Neural cell (in vitro differentiated cells): Measurements from ENCODE around the gene PDE10A. TPM values are rescaled to one million over a fixed set of nuclear protein-coding genes. Genes with fewer than 3 reads are reported as not detected.

Experiments used
- H2AFZ ChIP-seq: fragments of 200-600, 300-800 bp; sonication (generic), shearing (Covaris generic); 2 replicates; pipeline ENCODE4 v1.6.0; 2014; ENCODE audit warnings: low read depth, mild to moderate bottlenecking, antibody characterized with exemption, low read length, moderate library complexity
- H3F3A ChIP-seq: fragments of 200-600 bp; shearing (Covaris generic); 2 replicates; pipeline ENCODE4 v1.6.1; 2016; ENCODE audit warnings: mild to moderate bottlenecking, moderate library complexity, mixed read lengths, antibody characterized with exemption, low read length; ENCODE audit not compliant: insufficient read depth, poor library complexity, severe bottlenecking
- H3K27ac ChIP-seq: fragments of 200-600, 300-800 bp; sonication (generic), shearing (Covaris generic); 2 replicates; pipeline ENCODE4 v1.5.1; 2014; ENCODE audit warnings: mild to moderate bottlenecking, low read length, moderate library complexity
- H3K27me3 ChIP-seq: fragments of 300-800, 200-600 bp; sonication (generic), shearing (Covaris generic); 2 replicates; pipeline ENCODE4 v1.6.0; 2014; ENCODE audit warnings: mild to moderate bottlenecking, low read depth, low read length, moderate library complexity; ENCODE audit not compliant: insufficient read depth
- H3K36me3 ChIP-seq: fragments of 300-800, 200-600 bp; sonication (generic), shearing (Covaris generic); 2 replicates; pipeline ENCODE4 v1.5.1; 2014; ENCODE audit warnings: mild to moderate bottlenecking, antibody characterized with exemption, low read length, moderate library complexity; ENCODE audit not compliant: insufficient read depth
- H3K4me2 ChIP-seq: fragments of 300-800, 200-600 bp; sonication (generic), shearing (Covaris generic); 2 replicates; pipeline ENCODE4 v1.6.0; 2014; ENCODE audit warnings: mild to moderate bottlenecking, low read length
- H3K4me3 ChIP-seq: fragments of 300-800, 200-600 bp; sonication (generic), shearing (Covaris generic); 2 replicates; pipeline ENCODE4 v1.5.1; 2014; ENCODE audit warnings: mild to moderate bottlenecking, low read length, moderate library complexity
- H3K79me2 ChIP-seq: fragments of 200-600 bp; shearing (Covaris generic); replicated peaks from 2 replicates; pipeline ENCODE4 v1.6.0; 2014; ENCODE audit warnings: mild to moderate bottlenecking, low read length, moderate library complexity; ENCODE audit not compliant: insufficient read depth
- H3K9ac ChIP-seq: fragments of 300-800, 200-600 bp; sonication (generic), shearing (Covaris generic); 2 replicates; pipeline ENCODE4 v1.6.1; 2016; ENCODE audit warnings: mild to moderate bottlenecking, low read length, mixed read lengths
- H3K9me2 ChIP-seq: fragments of 200-600 bp; shearing (Covaris generic); 2 replicates; pipeline ENCODE4 v1.6.1; 2016; ENCODE audit warnings: mild to moderate bottlenecking, low read length, mixed read lengths; ENCODE audit not compliant: insufficient read depth
- H3K9me3 ChIP-seq: fragments of 200-600, 300-800 bp; sonication (generic), shearing (Covaris generic); 2 replicates; pipeline ENCODE4 v1.6.1; 2016; ENCODE audit warnings: mild to moderate bottlenecking, mixed run types, low read length, moderate library complexity, mixed read lengths
- H4K20me1 ChIP-seq: fragments of 200-600 bp; shearing (Covaris generic); 2 replicates; pipeline ENCODE4 v1.6.1; 2016; ENCODE audit warnings: mild to moderate bottlenecking, mixed run types; ENCODE audit not compliant: insufficient read depth
- CTCF ChIP-seq: fragments of 450-650 bp; IDR thresholded peaks from 2 replicates; pipeline ENCODE4 v1.5.1; 2014; ENCODE audit warnings: antibody characterized with exemption, mild to moderate bottlenecking, moderate library complexity; ENCODE audit not compliant: poor library complexity, severe bottlenecking
- EP300 ChIP-seq: fragments of 450-650 bp; conservative IDR thresholded peaks from 2 replicates; pipeline ENCODE4 v1.6.1; 2014; ENCODE audit warnings: antibody characterized with exemption, mild to moderate bottlenecking, moderate library complexity; ENCODE audit not compliant: poor library complexity, severe bottlenecking
- EZH2 ChIP-seq: fragments of 200-600, 300-800 bp; shearing (Covaris generic), sonication (generic); IDR thresholded peaks from 2 replicates; pipeline ENCODE4 v1.6.1; 2014; ENCODE audit warnings: antibody characterized with exemption, low read length, borderline replicate concordance, mild to moderate bottlenecking; ENCODE audit not compliant: insufficient read depth, poor library complexity, severe bottlenecking
- MXI1 ChIP-seq: fragments of 450-650 bp; conservative IDR thresholded peaks from 2 replicates; pipeline ENCODE4 v1.6.1; 2014; ENCODE audit warnings: antibody characterized with exemption, mild to moderate bottlenecking; ENCODE audit not compliant: poor library complexity, severe bottlenecking
- POLR2AphosphoS5 ChIP-seq: IDR thresholded peaks from 2 replicates; pipeline ENCODE4 v1.6.1; 2012
- RAD21 ChIP-seq: fragments of 450-650 bp; conservative IDR thresholded peaks from 2 replicates; pipeline ENCODE4 v1.6.1; 2014; ENCODE audit warnings: antibody characterized with exemption, mild to moderate bottlenecking, moderate library complexity
- REST ChIP-seq: IDR thresholded peaks from 2 replicates; pipeline ENCODE4 v1.6.1; 2012; ENCODE audit warnings: borderline replicate concordance
- SMC3 ChIP-seq: fragments of 450-650 bp; conservative IDR thresholded peaks from 2 replicates; pipeline ENCODE4 v1.6.1; 2014; ENCODE audit warnings: antibody characterized with exemption, mild to moderate bottlenecking, moderate library complexity; ENCODE audit not compliant: poor library complexity
- TAF1 ChIP-seq: IDR thresholded peaks from 2 replicates; pipeline ENCODE4 v1.6.1; 2012; ENCODE audit warnings: low read depth
- polyA plus RNA-seq: library from polyadenylated mRNA; depleted of rRNA; stranded (reverse); fragments of >200 nt; gene quantifications from 2 replicates; pipeline ENCODE4 v1.2.3, GENCODE V29; 2014

Gene PDE10A
- polyA plus RNA-seq, 1 donor from 2014 or later, result 52.4 TPM

- no peak overlapping the region for H3K4me2 ChIP-seq
These were observed 5.9 kb upstream of the PDE10A start for GRCh38 chr6:165668951-165669350.

GRCh38 chr6:165665384-165665672 is 2.3 kb upstream of the PDE10A start:
- H3K4me3 ChIP-seq, result no peak overlapping the region
- H3K27ac ChIP-seq, result no peak overlapping the region
- no peaks in the 10 kb centered on the region for H4K20me1 ChIP-seq
- H3F3A ChIP-seq, result peaks cover 12% of the 10 kb centered on the region
- H3K36me3 ChIP-seq, result no peaks in the 10 kb centered on the region
- H3K9me3 ChIP-seq, result no peaks in the 10 kb centered on the region
- H3K4me2 ChIP-seq, result no peak overlapping the region
- H3K79me2 ChIP-seq, result peaks cover 14% of the 10 kb centered on the region
- H3K27me3 ChIP-seq, result peaks cover 48% of the 10 kb centered on the region
- H3K9ac ChIP-seq, result no peak overlapping the region
- H3K9me2 ChIP-seq, result no peaks in the 10 kb centered on the region
- H2AFZ ChIP-seq, result no peak overlapping the region
- TF ChIP-seq REST, result no peak
- no peak for TF ChIP-seq EP300
- no peak for TF ChIP-seq EZH2
- no peak for TF ChIP-seq TAF1
- TF ChIP-seq MXI1, result no peak
- no peak for TF ChIP-seq SMC3

More at GRCh38 chr6:165668951-165669350, 5.9 kb upstream of the PDE10A start:
- H2AFZ ChIP-seq, result no peak overlapping the region
- no peak overlapping the region for H3K27ac ChIP-seq
- no peak overlapping the region for H3K9ac ChIP-seq
- peaks cover 40% of the 10 kb centered on the region for H3K27me3 ChIP-seq
- no peaks in the 10 kb centered on the region for H4K20me1 ChIP-seq
- no peaks in the 10 kb centered on the region for H3K36me3 ChIP-seq
- H3K79me2 ChIP-seq, result no peaks in the 10 kb centered on the region
- H3K9me2 ChIP-seq, result no peaks in the 10 kb centered on the region
- H3K4me3 ChIP-seq, result no peak overlapping the region
- peaks cover 9% of the 10 kb centered on the region for H3F3A ChIP-seq
- TF ChIP-seq CTCF (no peak), POLR2AphosphoS5 (no peak), REST (no peak), RAD21 (no peak), MXI1 (no peak), TAF1 (no peak), EP300 (no peak), SMC3 (no peak), EZH2 (no peak)
- H3K9me3 ChIP-seq, result no peaks in the 10 kb centered on the region
